GM19395 (cell line): ENCODE data around the gene MDC1.
A peak's percentile ranks its signal among the peaks of the same experiment; 100 is the strongest.
"Not testable (repeated sequence)": the region's sequence is repeated elsewhere in the genome, so short reads cannot be mapped to it uniquely, and the experiment has no call there.

ENCODE experiments used
- ATAC-seq: cut with Tn5 transposase; IDR thresholded peaks from one replicate; pipeline ENCODE4 v1.9.1; 2021; ENCODE audit warnings: mild to moderate bottlenecking, moderate library complexity; ENCODE audit not compliant: unreplicated experiment

MDC1 gene

GRCh38 chr6:30683183-30683979 lies 33.7 kb downstream of the MDC1 start:
- no peak for ATAC-seq

GRCh38 chr6:30682143-30683117 lies 34.7 kb downstream of the MDC1 start:
- peak; percentile 47 for ATAC-seq

DNA sequence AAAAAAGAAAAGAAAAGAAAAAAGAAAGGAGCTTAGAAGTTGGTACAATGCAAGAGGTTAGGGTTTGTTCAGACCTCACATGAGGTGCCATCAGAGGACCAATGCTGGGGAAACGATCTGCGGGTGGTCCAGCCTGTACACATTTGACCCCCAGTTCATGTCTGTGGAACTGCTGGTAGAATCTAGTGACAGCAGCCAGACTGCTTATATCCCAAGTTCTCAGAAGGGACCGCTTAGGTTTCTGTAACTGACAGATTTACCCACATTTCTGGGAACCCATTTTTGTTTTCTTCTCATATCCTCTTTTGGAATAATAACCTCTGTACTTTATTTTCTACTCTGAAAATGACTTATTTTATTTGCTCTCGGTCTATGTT lies 35.3 kb downstream of the MDC1 start:
- ATAC-seq: no peak

DNA sequence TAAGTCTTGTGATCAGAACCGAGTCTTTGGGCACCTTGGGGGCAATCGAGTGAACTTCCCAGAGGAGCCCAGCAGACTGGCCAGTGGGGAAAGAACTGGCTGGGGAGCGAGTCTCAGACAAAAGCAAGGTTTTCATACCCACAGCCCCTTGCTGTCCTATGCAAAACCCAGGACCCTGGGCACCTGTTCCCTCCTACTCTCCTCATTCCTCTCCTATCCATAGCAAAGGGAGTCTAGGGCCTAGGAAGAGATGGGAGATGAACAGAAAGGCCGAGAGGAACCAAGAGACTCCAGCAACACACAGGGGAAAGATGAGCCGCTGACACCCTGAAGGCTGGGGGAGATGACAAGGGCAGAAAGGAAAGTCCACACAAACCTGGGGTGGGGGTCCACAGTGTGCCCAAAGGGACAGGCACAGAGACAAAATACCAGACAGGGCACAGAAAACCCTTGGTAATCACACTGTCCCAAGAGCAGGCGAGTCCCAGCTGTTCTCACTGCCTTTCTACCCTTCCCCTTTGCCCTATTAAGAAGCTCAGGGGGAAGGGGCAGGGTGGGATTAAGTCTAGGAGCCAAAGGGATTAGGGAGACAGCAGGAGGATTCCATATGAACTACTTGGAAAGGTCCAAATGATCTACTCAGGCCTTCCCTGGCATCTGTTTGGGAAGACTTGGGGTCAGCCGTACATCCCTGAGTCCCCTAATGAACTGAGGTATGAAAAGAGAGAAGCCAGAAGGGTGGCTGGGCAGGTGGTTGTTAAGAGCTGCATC lies 37.1 kb downstream of the MDC1 start:
- ATAC-seq: no peak

DNA sequence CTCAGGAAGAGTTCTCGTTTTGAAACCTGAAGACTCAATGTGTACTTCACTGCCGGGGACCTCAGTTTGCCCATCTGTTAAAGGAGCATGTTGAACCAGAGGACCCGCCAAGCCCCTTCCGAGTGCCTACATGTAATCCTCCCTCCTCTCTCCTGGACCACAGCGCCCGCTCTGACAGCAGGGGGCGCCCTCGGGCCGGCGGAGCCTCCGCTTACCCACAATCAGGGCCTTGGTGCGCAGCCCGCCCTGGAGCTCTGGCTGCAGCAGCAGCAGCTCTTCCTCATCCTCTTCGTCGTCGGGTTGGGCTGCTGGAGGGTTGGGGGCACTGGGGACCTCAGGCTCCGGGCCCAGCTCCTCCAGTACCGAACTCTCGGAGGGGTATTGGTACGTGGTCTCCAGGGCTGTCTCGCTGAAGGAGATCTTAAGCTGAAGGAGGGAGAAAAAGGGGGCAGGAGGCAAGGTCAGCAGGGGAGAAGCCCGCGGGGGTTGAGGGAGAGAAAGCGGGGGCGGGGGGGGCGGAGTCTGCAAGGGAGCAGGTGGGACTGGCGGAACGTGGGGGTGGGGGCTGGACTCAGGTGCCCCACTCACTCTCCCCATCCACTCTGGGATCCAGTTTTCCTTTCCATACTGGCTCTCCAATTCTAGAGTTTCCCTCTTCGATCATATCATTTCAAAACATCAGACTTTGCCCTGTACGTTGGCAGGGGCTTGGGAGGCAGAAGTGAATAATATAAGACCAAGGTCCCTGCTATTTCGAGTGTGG lies 37.9 kb downstream of the MDC1 start:
- ATAC-seq: no peak

DNA sequence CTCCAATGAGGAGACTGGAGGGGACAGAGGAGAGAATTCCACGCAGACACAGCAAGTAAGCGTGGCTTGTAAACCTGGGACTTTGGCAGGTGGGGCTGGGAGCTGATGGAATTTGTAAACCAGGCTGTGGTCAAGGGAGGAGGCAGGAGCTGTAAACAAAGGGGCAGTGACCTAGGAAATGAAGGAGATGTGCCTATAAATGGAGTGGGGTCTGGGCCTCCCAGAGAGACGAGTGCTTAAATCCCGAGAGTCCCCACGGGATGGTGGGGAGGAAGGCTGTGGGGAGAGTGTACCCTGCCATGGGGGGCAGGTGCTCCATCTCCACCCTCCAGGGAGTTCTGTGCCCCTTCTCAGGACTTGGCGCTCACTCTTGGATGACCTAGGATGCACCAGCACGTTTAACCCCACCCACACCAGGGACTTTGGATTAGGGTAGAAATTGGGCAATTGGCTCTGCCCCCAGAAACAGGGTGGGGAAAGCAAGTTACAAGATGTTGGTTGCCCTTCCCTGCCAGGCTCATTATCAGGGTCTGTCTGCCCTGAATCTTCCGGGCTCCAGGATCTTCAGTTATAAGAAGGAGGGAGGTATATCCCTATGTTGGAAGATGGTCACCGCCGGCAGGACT lies 40.3 kb downstream of the MDC1 start:
- no peak for ATAC-seq

GRCh38 chr6:30672445-30673253 lies 44.4 kb downstream of the MDC1 start, which contains the start of gene DHX16:
Gene DHX16 (minus strand): TSS chr6:30673006. CDS start chr6:30672841, 165 bp downstream.
- peak; percentile 75 for ATAC-seq

GRCh38 chr6:30670760-30671527 lies 46.1 kb downstream of the MDC1 start:
- no peak for ATAC-seq

GRCh38 chr6:30666300-30666699 lies 50.8 kb downstream of the MDC1 start:
- not testable (repeated sequence) for ATAC-seq

- ATAC-seq: no peak
Observed at GRCh38 chr6:30664994-30665767, 51.9 kb downstream of the MDC1 start.

- ATAC-seq: not testable (repeated sequence)
Observed at GRCh38 chr6:30657922-30658321, 59.2 kb downstream of the MDC1 start.

DNA sequence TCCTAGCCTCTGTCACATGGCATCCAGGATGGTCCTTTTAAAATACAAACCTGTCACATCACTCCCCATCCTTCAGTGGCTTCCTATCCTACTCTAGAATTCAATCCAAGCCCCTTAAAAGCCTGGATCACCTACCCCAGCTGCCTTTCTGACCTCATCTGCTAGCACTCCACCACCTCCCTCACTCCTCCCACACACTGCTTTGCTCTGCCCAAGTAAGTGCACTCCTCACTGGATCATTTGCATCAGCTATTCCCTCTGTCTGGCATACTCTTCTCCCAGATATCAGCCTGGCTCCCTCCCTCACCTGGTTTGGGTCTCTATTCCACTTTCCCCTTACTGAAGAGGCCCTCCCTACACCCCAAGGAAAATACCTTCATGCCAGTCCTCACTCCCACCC lies 59.6 kb downstream of the MDC1 start:
- no peak for ATAC-seq

DNA sequence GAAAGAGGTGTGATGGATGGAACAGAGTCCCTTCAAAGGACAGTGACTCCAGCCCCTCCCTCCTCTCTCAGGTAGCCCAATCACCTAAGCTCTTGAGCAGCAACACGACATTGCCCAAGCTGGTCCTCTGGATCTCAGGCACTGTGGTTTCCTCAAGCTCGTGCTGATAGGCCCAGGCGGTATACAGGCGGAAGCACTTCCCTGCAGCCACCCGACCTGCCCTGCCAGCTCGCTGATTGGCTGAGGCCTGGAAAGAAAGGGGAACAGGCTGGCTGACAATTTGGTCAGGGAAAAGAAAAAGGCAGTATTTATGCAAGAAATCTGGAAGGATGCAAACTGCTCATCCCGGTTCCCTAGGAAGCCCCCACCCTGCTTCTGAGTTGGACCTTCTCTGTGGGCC lies 60.6 kb downstream of the MDC1 start:
- ATAC-seq: no peak

DNA sequence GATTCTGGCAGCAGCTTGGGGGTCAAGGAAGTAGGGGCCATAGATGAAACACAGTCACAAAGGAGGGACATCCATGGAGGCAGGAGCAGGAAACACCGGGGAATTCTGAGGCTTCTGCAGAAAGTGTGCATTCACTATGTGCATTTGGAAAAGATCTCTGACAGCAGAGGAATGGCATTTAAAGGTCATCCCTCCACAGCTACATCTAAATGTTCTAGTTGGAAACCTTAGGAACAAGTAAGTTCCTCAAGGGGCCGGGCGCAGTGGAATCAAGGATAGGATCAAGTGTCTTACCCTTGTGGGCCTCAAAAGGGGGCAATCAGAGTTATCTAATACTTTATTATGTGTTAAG lies 61.4 kb downstream of the MDC1 start:
- ATAC-seq: no peak

DNA sequence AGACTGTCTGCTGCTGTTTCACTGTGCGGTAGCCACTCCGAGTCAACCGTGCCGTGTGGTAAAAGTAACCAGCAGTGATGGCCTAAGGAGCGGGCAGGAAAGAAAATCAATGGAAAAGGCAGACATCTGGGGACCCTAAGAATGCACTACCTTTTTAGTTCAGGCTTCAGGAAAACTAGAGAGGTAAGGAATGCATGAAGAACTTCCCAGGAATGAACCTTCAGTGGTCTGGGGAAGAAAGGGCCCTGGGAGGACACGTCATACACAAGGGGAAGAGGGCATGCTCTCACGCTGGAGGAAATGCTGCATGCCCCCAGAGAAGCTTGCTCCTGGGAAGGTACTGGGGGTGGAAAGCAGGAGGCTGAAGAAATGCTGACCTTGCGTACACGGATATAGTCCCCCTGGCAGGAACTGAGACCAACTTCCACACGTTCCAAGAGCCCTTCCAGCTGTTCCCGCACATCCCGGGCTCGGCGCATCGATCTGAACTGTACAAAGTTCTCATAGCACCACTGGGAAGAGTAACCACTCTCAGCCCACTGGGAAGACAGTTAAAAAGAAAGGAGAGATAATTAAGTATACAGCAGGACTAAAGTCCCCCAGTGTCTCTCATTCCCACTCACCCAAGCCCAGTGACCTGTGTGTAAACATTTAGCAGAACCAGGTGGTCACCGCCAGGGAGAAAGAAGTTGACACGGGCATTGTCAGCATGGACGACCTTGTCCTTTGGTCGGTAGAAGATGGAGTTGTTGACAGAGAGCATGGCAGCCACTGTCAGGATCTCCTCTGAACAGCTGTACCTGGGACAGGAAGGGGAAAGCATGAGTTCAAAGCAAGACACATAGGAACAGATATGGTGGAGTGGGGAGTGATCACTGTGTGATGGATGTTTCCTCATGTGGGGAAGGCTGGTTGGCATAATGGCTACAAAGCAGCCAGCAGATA lies 62.0 kb downstream of the MDC1 start:
- ATAC-seq: no peak

- no peak for ATAC-seq
Observed at GRCh38 chr6:30651143-30651542, 65.9 kb downstream of the MDC1 start.
